HG03378 (cell line): ENCODE data around the gene C20orf202.
"Not testable (repeated sequence)": the region's sequence is repeated elsewhere in the genome, so short reads cannot be mapped to it uniquely, and the experiment has no call there.

Source experiments
- ATAC-seq: cut with Tn5 transposase; IDR thresholded peaks from one replicate; pipeline ENCODE4 v1.9.1; 2021; ENCODE audit warnings: mild to moderate bottlenecking, moderate library complexity; ENCODE audit not compliant: unreplicated experiment

Gene C20orf202

DNA sequence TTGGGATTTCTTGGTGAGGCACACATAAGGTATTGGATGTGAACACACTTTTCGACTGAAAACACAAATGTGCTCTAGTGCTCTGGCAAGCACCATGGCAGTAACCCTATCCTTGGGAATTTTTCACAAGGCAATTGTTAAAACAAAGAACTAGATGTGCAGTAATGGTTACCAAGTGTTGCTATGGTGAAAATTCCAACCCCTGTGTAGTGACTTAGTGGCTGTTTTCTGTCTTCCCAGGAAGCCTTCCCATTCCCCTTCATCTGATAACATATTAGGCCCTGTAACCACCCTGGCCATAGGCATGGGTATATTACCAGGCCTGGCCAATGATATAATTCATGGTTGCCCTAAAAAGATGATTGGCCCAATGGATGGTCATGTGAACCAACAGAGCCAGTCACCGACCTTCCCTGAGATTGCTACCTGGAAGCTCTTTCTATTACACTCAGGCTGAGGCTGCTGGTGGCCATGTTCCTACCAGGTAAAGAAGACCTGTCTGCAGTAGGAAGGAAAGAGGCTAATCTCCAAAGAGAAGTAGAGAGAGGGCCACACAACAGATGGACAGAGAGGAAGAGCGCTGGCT lies 4.1 kb downstream of the C20orf202 start:
- no peak for ATAC-seq

DNA sequence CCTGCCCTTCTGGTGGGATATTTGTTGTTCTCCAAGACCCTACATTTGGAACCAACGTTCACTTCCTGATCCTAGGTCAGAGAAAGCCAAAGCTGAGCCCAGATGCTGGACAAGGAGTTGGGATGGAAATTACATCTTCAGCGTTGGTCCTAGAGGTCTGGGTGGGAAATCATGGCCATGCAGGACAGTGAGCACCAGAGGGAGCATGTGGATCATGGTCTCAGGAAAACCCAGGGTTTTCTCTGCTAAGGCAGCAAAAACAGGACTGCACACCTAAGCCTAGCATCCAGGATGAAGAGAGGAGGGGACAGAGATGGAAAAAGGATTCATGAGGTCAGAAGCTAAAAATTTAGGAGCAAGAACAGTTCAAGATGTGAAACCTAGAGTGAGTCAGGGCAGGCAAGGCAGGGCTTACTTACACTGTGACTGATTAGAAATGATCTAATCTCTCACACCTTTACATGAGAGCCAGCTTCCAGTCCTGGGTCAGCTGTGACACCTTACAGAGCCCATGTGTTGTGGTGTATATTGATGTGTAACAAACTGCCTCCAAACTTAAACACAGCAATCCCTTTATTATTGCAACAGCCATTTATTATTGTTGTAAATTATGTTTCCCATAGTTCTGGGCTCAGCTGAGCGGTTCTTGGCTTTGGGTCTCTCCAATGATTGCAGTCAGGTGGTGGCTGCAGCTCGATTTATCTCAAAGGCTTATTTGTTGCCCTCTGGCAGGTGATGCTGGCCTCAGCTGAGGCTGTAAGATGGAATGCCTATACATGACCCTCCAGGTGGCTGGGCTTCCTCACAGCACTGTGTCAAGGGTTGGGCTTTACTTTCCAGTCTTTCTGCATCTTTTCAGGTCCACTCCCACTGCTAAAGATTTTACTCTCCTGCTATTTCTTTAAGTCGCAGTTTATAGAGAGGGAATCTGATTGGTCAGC lies 6.5 kb downstream of the C20orf202 start:
- no peak for ATAC-seq

DNA sequence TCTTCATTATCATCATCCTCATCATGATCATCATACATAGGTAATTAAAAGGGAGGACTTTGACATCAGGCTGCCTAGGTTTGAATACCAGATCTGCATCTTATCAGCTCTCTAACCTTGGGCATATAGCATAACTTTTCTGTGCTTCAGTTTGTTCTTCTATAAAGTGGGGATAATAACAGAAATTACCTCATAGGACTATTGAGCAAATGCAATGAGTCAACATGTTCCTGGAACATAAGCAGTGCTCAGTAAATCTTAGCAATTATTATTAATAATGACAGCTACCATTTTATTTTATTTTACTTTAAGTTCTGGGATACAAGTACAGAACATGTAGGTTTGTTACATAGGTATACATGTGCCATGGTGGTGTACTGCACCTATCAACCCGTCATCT lies 7.2 kb downstream of the C20orf202 start:
- no peak for ATAC-seq

DNA sequence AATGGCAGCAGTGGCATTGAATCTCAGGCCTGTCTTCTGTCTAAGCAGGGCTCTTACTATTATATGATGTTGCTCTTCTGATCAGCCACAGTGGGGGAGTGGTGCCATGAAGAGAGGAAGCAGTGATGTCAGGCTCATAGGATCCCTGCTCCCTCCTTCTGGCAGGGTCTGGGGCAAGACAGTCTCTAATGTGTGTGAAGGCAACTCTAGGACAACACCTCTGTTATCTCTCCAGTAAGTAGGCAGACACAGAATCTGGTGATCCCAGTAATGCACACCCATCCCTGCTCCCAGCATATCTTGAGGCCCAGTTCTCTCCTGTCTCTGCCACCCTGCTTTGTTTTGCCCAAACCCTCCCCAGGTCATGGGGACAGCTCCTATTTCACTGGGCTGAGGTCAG lies 8.8 kb downstream of the C20orf202 start:
- no peak for ATAC-seq

DNA sequence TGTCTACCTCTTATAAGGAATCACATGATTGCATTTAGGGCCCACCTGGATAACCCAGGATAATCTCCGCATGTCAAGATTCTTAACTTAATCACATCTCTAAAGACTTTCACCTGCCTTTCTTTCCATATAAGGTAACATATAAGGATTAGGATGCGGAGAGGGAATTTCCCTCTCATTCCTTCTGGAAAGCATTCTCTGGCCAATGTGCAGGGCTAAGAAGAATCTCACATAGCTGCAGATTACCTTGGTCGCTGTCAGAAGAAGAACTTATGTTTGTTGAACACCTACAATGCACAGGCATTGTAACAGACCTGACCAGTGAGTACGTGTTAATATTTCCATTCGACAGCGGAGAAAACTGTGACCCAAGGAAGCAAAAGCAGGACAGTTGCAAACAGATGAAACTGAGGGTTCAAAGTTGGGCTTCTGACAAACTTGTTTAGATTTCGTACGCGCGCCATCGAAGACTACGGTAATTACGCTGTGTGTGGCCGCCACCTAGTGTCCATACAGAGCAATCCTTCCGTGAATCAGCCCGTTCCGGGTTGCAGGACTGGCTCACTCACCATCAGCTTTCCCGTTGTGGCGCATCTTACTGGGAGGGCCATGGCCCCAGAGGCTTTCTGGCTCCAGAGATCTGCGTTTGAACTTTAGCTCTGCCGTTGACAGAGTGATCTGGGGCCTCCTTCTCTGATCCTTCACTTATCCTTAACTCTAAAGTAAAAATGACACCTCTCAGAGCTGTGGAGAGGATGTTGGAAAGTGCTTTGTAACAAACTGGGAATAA lies 9.5 kb downstream of the C20orf202 start:
- ATAC-seq: no peak

DNA sequence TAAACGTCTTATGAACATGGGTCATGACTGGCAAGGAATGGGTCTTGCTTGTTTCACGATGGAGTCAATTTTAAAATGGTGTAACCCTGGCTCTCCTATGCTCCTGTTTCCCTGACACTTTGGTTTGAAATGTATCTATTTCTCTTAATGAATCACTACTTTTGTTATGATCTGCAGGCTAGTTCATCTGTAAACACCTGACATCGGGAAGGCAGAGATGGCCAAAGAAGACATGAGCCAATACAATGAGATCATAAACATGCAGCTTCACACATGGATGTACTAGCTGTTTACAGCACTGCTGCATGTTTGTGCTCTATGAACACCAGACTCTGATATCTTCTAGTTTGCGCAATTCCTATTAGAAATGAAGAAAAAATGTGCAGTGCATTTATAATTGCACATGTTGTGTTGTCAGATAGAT lies 11.6 kb downstream of the C20orf202 start:
- no peak for ATAC-seq

DNA sequence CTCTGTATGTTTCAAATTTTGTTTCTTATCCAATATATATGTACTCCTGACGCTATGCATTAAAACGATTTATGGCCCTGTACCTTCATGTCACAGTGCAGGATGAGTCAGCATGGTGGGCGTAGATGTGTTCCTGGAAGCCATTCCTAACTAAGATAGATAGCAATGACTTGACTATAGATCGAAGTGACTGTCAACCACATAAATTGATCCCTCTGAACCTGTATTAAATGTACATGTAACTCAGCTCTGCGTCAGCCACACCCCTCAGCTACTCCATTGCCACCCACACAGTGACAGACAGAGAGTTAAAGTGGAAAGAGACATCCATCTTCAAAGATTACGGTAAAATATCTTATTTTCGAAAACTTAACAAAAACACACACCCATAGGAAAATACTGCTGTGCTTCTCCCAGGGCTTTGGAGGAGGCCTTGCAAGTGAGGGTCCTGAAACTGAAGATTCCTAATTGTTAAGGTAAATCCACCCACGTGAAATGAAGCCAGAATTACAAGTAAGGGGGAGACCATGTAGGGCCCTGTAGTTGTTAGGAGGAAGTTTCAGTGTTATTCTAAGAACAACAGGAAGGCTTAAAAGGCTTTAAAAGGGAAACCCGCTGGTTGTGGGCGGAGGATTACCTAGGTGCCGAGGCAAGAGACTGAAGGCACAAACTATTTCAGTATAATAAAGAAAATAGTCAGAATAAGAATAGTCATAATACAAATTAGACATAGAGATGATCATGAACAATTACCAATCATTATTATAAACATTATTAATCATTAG lies 12.3 kb downstream of the C20orf202 start:
- no peak for ATAC-seq

DNA sequence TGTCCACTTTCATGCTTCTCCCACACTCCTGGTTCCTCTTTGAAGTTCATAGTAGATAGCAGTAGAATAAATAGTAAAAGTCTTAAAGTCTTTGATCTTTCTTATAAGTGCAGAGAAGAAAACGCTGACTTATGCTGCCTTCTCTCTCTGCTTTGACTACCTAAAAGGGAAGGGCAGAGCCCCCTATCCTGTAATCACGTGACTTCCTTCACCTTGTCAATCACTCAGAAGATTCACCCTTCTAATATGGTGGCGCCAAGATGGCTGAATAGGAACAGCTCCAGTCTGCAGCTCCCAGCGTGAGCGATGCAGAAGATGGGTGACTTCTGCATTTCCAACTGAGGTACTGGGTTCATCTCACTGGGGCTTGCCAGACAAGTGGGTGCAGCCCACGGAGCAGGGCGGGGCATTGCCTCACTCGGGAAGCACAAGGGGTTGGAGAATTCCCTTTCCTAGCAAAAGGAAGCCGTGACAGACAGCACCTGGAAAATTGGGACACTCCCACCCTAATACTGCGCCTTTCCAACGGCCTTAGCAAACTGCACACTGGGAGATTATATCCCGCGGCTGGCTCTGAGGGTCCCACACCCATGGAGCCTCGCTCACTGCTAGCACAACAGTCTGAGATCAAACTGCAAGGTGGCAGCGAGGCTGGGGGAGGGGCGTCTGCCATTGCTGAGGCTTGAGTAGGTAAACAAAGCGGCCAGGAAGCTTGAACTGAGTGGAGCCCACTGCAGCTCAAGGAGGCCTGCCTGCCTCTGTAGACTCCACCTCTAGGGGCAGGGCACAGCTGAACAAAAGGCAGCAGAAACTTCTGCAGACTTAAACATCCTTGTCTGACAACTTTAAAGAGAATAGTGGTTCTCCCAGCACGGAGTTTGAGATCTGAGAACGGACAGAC lies 13.5 kb downstream of the C20orf202 start:
- not testable (repeated sequence) for ATAC-seq

DNA sequence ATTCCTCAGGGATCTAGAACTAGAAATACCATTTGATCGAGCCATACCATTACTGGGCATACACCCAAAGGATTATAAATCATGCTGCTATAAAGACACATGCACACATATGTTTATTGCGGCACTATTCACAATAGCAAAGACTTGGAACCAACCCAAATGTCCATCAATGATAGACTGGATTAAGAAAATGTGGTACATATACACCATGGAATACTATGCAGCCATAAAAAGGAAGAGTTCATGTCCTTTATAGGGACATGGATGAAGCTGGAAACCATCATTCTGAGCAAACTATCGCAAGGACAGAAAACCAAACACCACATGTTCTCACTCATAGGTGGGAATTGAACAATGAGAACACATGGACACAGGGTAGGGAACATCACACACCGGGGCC lies 19.5 kb downstream of the C20orf202 start:
- ATAC-seq: not testable (repeated sequence)

DNA sequence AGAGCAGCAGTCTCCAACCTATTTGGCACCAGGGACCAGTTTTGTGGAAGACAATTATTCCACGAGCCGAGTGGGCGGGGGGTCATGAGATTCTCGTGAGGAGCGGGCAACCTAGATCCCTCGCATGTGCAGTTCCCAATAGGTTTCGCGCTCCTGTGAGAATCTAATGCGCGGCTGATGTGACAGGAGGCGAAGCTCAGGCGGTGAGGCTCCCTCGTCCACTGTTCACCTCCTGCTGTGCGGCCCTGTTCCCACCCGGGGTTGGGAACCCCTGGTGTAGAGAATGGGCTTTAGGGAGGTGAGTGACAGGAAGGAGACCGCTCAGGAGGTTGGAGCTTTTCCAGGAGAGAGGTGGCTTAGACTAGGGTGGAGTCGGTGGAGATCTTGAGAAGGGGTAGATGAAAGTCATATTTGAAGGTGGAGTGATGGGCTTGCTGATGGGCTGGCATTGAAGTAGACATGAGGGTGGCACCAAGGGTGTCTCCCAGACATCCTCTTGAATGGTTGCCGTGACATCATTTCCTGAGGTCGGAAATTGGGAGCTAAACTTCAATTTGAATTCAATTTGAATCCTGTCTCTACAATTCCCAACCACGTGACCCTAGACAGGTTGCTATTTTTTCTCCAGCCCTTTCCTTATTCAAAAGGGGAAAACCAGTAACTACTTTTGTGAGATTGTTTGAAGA lies 21.1 kb downstream of the C20orf202 start:
- no peak for ATAC-seq

DNA sequence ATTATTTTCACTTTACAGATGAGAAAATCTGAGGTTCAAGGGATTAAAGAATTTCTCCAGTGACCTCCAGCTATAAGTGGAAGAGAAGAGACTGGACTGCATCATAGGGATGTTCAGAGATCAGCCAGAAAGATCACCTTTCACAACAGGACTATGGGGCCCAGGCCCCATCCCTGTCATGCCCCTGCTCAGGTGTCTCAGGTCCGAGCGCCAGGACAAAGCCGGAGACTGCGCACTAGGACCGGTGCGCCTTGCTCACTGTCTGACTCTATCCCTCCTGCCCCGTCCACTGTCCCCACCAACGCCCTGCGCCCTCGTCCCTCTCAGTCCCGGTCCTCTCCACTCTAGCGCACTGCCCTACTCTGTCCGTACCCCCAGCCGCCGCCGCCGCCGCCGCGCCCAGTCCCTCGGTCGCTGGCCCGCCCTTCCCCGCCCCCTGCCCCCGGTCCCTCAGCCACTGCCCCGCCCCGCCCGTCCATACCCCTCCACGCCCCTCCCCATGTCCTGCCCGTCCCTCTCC lies 22.1 kb downstream of the C20orf202 start:
- no peak for ATAC-seq

DNA sequence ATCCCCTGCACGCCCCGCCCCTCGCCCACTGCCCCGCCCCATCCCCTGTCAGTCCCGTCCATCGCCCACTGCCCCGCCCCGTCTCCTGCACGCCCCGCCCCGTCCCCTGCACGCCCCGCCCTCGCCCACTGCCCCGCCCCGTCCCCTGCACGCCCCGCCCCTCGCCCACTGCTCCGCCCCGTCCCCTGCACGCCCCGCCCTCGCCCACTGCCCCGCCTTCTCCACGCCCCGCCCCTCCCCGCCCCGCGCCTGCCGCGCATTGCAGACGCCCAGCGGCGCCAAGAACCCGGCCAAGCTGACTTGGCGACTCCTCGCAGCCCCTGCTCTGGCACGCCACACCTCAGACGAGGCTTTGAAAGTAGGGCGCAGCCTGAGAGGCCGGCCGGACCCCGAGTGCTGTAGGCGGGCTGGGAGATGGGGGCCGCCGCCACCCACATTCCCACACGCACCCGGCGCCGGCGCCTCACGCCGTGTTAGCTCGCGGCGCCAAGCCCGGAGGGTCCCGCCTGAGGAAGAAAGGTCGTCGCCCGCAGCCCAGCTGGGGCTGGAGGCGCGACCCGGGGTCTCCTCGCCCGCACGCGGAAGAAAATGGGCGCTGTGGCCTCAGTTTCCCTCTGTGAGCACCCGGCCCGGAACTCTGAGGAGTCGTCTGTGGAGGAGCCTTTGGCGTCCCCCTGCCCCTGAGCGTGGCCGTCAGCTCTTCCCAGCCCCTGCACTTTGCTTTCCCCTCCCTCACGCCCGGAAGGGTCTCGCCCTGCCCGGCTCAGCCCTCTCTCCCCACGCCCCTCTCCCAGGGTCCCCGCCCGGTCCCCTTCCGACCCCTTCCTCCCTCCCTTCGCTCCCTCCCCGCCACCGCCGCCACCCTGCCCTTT lies 22.8 kb downstream of the C20orf202 start, which contains the start of gene RAD21L1:
RAD21L1 (plus strand) TSS at position 262 of the 872 bp plus-strand sequence. CDS start 2,410 bp downstream, outside the sequence.
- ATAC-seq: no peak

DNA sequence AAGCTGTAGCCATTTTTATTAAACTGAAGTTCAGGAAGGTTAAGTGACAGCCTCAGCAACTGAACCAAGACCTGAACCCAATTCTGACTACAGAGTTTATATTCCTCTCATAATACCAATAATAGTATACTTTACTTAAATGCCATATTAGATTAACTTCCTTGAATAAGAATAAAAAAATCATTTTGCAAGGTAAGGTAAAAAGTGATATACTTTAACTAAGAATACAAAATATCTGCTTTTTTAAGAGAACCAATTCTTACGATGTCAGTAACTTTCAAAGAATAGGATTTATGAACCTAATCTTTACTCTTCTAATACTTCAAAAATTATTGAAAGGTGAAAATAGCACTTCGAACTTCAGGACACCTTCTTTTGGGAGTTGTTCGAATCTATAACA lies 26.3 kb downstream of the C20orf202 start:
- ATAC-seq: no peak

DNA sequence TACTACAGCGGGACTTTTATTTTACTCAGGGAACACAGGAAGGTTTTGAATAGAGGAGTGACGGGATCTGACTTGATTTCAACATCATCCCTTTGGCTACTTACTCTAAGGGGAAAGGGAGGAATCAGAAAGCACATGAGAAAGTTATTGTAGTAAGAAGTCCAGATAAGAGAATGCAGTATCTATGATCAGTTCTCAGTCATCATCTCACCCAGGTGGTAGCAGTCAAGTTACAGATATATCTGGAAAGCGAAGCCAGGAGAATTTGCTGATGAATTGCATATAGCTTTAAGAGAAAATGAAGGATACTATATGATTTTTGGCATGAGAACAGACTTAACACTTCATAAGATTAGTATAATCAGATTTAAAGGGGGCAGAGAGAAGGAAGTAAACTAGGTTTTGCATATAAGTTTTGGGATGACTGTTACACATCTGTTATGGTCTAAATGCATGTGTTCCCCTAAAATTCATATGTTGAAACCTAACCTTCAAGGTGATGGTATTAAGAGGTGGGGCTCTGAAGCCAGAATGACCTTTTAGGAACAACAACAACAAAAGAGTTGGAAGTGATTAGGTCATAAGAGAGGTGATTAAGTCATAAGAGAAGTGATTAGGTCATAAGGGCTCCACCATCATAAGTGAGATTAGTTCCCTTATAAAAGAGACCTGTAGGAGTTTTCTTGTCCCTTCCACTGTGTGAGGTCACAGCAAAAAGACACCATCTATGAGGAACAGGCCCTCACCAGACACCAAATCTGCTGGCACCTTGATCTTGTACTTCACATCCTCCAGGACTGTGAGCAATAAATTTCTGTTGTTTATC lies 29.2 kb downstream of the C20orf202 start:
- no peak for ATAC-seq

DNA sequence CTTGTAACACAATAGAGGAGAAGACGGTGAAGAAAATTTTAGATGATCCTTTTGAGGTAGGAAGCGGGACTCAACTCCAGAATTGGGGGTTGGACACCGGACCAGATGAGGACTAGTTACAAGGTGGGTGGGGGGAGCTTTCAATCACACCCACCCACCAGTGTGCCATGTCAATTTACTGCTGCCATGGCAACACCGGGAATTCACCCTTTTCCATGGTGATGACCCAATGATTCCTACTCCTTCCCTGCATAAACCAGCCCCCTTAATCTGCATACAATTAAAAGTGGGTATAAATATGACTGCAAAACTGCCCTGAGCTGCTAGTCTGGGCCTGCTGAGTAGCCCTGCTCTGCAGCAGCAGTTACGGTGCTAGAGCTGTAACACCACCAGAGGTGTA lies 37.3 kb downstream of the C20orf202 start:
- ATAC-seq: no peak

DNA sequence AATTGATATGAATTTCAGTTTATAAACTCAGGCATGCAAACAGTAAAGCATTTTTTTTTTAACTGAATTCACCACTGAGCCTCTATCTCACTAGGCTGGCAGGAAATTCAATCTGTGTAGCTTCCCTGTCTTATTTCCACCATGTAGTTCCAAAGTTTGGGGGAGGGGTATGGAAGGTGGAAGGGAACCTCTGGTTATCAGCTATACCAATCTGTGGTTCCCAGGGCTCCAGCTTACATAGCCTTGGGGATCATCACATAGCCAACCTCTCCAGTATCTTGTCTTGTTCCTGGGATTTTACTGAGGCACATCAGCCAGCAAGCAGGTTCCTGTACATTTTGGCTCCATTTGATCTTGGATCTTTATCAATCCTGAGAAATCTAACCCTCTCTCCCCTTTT lies 38.2 kb downstream of the C20orf202 start:
- ATAC-seq: no peak

DNA sequence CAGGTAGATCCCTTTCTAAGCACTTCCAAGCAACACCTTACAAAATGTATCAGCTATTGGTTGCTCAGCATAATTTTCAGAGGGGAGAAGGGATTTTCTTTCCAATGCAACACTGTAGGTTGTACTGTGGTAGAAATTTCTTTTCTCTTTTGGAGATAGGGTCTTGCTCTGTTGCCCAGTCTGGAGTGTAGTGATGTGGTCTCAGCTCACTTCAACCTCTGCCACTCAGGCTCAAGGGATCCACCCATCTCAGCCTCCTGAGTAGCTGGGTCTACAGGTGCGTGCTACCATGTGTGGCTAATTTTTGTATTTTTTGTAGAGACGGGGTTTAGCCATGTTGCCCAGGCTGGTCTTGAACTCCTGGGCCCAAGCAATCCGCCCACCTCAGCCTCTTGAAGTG lies 38.8 kb downstream of the C20orf202 start:
- ATAC-seq: no peak
